Measurements from ENCODE around the gene TMEFF2.

GRCh38 chr2:191932286-191932685 lies 262.4 kb downstream of the TMEFF2 start:
- TF ChIP-seq RFX5 (IDR thresholded peaks at IDR 0.05; ENCODE audit: low read length) (no peak), USF2 (IDR thresholded peaks at IDR 0.05; ENCODE audit: borderline replicate concordance, low read depth, low read length) (no peak), YY1 (IDR thresholded peaks at IDR 0.05; ENCODE audit: low read depth) (no peak), SMC3 (IDR thresholded peaks at IDR 0.05; ENCODE audit: low read depth, low read length) (no peak)
